Measurements from ENCODE around the gene RAF1. TPM values are rescaled to one million over a fixed set of nuclear protein-coding genes. Genes with fewer than 3 reads are reported as not detected.
A peak's percentile ranks its signal among the peaks of the same experiment; 100 is the strongest.

Gene RAF1
- total RNA-seq, 1 donor from 2014 or later, result 123 TPM

- no peak for DNase-seq (ENCODE audit: low read depth, low spot score)
- peaks cover 2% of the 10 kb centered on the region for H3K4me1 Mint-ChIP-seq
- TF ChIP-seq CTCF (conservative IDR thresholded peaks at IDR 0.05), result no peak
- H3K27ac Mint-ChIP-seq (ENCODE audit: unreplicated experiment), result no peak overlapping the region
- no peaks in the 10 kb centered on the region for H3K9me3 Mint-ChIP-seq
- no peak overlapping the region for H3K4me3 Mint-ChIP-seq
- H3K36me3 Mint-ChIP-seq (ENCODE audit: low read depth), result peaks cover 40% of the 10 kb centered on the region
- H3K27me3 Mint-ChIP-seq (ENCODE audit: low read depth), result no peaks in the 10 kb centered on the region
Measured at GRCh38 chr3:12591997-12592715, 71.8 kb downstream of the RAF1 start.

DNA sequence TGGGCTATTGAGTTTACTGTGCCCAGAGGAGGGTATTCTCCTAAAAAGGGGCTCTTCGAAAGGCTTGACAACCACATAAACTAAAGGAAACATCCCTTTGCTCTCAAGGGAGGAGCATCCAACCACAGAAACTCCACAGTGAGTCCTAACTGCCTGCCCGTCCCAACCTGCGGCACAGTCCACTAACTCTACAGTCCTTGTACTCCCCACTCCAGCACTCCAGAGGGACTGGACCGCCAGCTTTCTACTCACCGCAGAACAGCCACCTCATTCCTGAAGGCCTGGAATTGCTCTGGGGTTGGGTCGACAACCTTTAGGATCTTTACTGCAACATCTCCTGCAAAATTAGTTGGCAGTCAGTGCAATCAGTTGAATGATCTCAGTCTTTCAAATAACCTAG is 72.5 kb downstream of the RAF1 start:
- Mint-ChIP-seq H3K4me1 (peaks cover 4% of the 10 kb centered on the region), H3K36me3 (ENCODE audit: low read depth) (peaks cover 41% of the 10 kb centered on the region), H3K27me3 (ENCODE audit: low read depth) (no peaks in the 10 kb centered on the region), H3K9me3 (no peaks in the 10 kb centered on the region), H3K4me3 (no peak overlapping the region), H3K27ac (ENCODE audit: unreplicated experiment) (no peak overlapping the region)
- no peak for TF ChIP-seq CTCF (conservative IDR thresholded peaks at IDR 0.05)
- no peak for DNase-seq (ENCODE audit: low read depth, low spot score)

- no peaks in the 10 kb centered on the region for H3K9me3 Mint-ChIP-seq
- H3K36me3 Mint-ChIP-seq (ENCODE audit: low read depth), result peaks cover 37% of the 10 kb centered on the region
- peaks cover 15% of the 10 kb centered on the region for H3K4me1 Mint-ChIP-seq
- H3K27ac Mint-ChIP-seq (ENCODE audit: unreplicated experiment), result no peak overlapping the region
- DNase-seq (ENCODE audit: low read depth, low spot score), result no peak
- H3K4me3 Mint-ChIP-seq, result no peak overlapping the region
- no peaks in the 10 kb centered on the region for H3K27me3 Mint-ChIP-seq (ENCODE audit: low read depth)
- no peak for TF ChIP-seq CTCF (conservative IDR thresholded peaks at IDR 0.05)
Measured at GRCh38 chr3:12590096-12590495, 73.8 kb downstream of the RAF1 start.

GRCh38 chr3:12588039-12589009 is 75.6 kb downstream of the RAF1 start:
- Mint-ChIP-seq H3K9me3 (no peaks in the 10 kb centered on the region), H3K36me3 (ENCODE audit: low read depth) (peaks cover 36% of the 10 kb centered on the region), H3K4me1 (peaks cover 31% of the 10 kb centered on the region), H3K4me3 (peak overlapping the region; percentile 5), H3K27me3 (ENCODE audit: low read depth) (no peaks in the 10 kb centered on the region), H3K27ac (ENCODE audit: unreplicated experiment) (no peak overlapping the region)
- no peak for TF ChIP-seq CTCF (conservative IDR thresholded peaks at IDR 0.05)
- DNase-seq (ENCODE audit: low read depth, low spot score), result no peak

DNA sequence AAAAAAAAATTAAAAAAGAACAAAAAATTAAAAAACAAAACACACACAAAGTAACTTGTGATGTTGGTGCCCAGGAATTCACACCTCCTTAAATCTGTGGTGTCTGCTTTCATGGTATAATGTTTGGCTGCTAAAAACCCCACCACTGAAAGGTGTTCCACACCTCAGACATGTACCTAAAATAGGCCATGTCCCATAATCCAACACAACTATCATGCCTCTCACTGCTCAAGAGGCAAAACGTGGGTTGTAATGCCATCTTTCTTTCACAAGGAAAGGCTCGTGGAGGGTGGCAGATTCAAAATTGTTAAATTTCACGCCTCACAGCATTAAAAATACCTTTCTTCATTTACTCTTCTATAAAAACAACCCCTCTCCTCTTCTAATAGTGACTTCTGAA is 77.5 kb downstream of the RAF1 start:
- TF ChIP-seq CTCF (conservative IDR thresholded peaks at IDR 0.05), result no peak
- Mint-ChIP-seq H3K27me3 (ENCODE audit: low read depth) (no peaks in the 10 kb centered on the region), H3K27ac (ENCODE audit: unreplicated experiment) (no peak overlapping the region), H3K4me1 (peaks cover 31% of the 10 kb centered on the region), H3K4me3 (no peak overlapping the region), H3K9me3 (no peaks in the 10 kb centered on the region), H3K36me3 (ENCODE audit: low read depth) (peaks cover 24% of the 10 kb centered on the region)
- DNase-seq (ENCODE audit: low read depth, low spot score), result no peak

Data from neural crest cell (in vitro differentiated cells).